ENCODE data around the gene SELL.
"Not testable (repeated sequence)": the region's sequence is repeated elsewhere in the genome, so short reads cannot be mapped to it uniquely, and the experiment has no call there.

Gene SELL

GRCh38 chr1:169701261-169702005, 10.0 kb downstream of the SELL start:
- Histone ChIP-seq H3K4me3 (ENCODE audit: low read length) (no peak overlapping the region), H3K36me3 (ENCODE audit: control insufficient read depth, insufficient read depth, low read length, severe bottlenecking) (no peaks in the 10 kb centered on the region), H3K4me1 (ENCODE audit: control insufficient read depth, insufficient read depth, low read length) (no peaks in the 10 kb centered on the region), H3K9ac (ENCODE audit: low read length) (no peak overlapping the region), H3K27me3 (replicated peaks; ENCODE audit: control insufficient read depth, insufficient read depth, low read length) (peaks cover 7% of the 10 kb centered on the region), H3K9me3 (ENCODE audit: control insufficient read depth, low read length) (no peaks in the 10 kb centered on the region)
- no peak for DNase-seq (ENCODE audit: low read depth)

GRCh38 chr1:169699707-169700106, 11.7 kb downstream of the SELL start:
- no peaks in the 10 kb centered on the region for H3K9me3 ChIP-seq (ENCODE audit: control insufficient read depth, low read length)
- H3K4me1 ChIP-seq (ENCODE audit: control insufficient read depth, insufficient read depth, low read length), result no peaks in the 10 kb centered on the region
- H3K4me3 ChIP-seq (ENCODE audit: low read length), result no peak overlapping the region
- no peak for DNase-seq (ENCODE audit: low read depth)
- peaks cover 14% of the 10 kb centered on the region for H3K27me3 ChIP-seq (replicated peaks; ENCODE audit: control insufficient read depth, insufficient read depth, low read length)
- H3K9ac ChIP-seq (ENCODE audit: low read length), result no peak overlapping the region
- no peaks in the 10 kb centered on the region for H3K36me3 ChIP-seq (ENCODE audit: control insufficient read depth, insufficient read depth, low read length, severe bottlenecking)

GRCh38 chr1:169698976-169699375, 12.4 kb downstream of the SELL start:
- Histone ChIP-seq H3K27me3 (replicated peaks; ENCODE audit: control insufficient read depth, insufficient read depth, low read length) (peaks cover 14% of the 10 kb centered on the region), H3K9ac (ENCODE audit: low read length) (no peak overlapping the region), H3K9me3 (ENCODE audit: control insufficient read depth, low read length) (no peaks in the 10 kb centered on the region), H3K36me3 (ENCODE audit: control insufficient read depth, insufficient read depth, low read length, severe bottlenecking) (no peaks in the 10 kb centered on the region), H3K4me3 (ENCODE audit: low read length) (no peak overlapping the region), H3K4me1 (ENCODE audit: control insufficient read depth, insufficient read depth, low read length) (no peaks in the 10 kb centered on the region)
- DNase-seq (ENCODE audit: low read depth), result no peak

- Histone ChIP-seq H3K4me3 (ENCODE audit: low read length) (no peak overlapping the region), H3K9me3 (ENCODE audit: control insufficient read depth, low read length) (no peaks in the 10 kb centered on the region), H3K4me1 (ENCODE audit: control insufficient read depth, insufficient read depth, low read length) (no peaks in the 10 kb centered on the region), H3K9ac (ENCODE audit: low read length) (no peak overlapping the region), H3K36me3 (ENCODE audit: control insufficient read depth, insufficient read depth, low read length, severe bottlenecking) (no peaks in the 10 kb centered on the region), H3K27me3 (replicated peaks; ENCODE audit: control insufficient read depth, insufficient read depth, low read length) (peaks cover 11% of the 10 kb centered on the region)
- no peak for DNase-seq (ENCODE audit: low read depth)
These were observed 13.7 kb downstream of the SELL start for GRCh38 chr1:169697755-169698154.

GRCh38 chr1:169696273-169697100, 14.9 kb downstream of the SELL start:
- Histone ChIP-seq H3K9me3 (ENCODE audit: control insufficient read depth, low read length) (no peaks in the 10 kb centered on the region), H3K4me1 (ENCODE audit: control insufficient read depth, insufficient read depth, low read length) (no peaks in the 10 kb centered on the region)

GRCh38 chr1:169694304-169695075, 16.9 kb downstream of the SELL start:
- Histone ChIP-seq H3K9ac (ENCODE audit: low read length) (no peak overlapping the region), H3K36me3 (ENCODE audit: control insufficient read depth, insufficient read depth, low read length, severe bottlenecking) (no peaks in the 10 kb centered on the region), H3K4me1 (ENCODE audit: control insufficient read depth, insufficient read depth, low read length) (no peaks in the 10 kb centered on the region), H3K27me3 (replicated peaks; ENCODE audit: control insufficient read depth, insufficient read depth, low read length) (peaks cover 7% of the 10 kb centered on the region), H3K4me3 (ENCODE audit: low read length) (no peak overlapping the region), H3K9me3 (ENCODE audit: control insufficient read depth, low read length) (no peaks in the 10 kb centered on the region)
- no peak for DNase-seq (ENCODE audit: low read depth)

More at GRCh38 chr1:169696273-169697100, 14.9 kb downstream of the SELL start:
- no peak for DNase-seq (ENCODE audit: low read depth)
- Histone ChIP-seq H3K36me3 (ENCODE audit: control insufficient read depth, insufficient read depth, low read length, severe bottlenecking) (no peaks in the 10 kb centered on the region), H3K4me3 (ENCODE audit: low read length) (no peak overlapping the region), H3K9ac (ENCODE audit: low read length) (no peak overlapping the region), H3K27me3 (replicated peaks; ENCODE audit: control insufficient read depth, insufficient read depth, low read length) (peaks cover 7% of the 10 kb centered on the region)

- H3K9ac ChIP-seq (ENCODE audit: low read length), result no peak overlapping the region
- no peaks in the 10 kb centered on the region for H3K4me1 ChIP-seq (ENCODE audit: control insufficient read depth, insufficient read depth, low read length)
- peaks cover 7% of the 10 kb centered on the region for H3K27me3 ChIP-seq (replicated peaks; ENCODE audit: control insufficient read depth, insufficient read depth, low read length)
- DNase-seq (ENCODE audit: low read depth), result no peak
- H3K36me3 ChIP-seq (ENCODE audit: control insufficient read depth, insufficient read depth, low read length, severe bottlenecking), result no peaks in the 10 kb centered on the region
- H3K4me3 ChIP-seq (ENCODE audit: low read length), result no peak overlapping the region
- no peaks in the 10 kb centered on the region for H3K9me3 ChIP-seq (ENCODE audit: control insufficient read depth, low read length)
These were observed 18.5 kb downstream of the SELL start for GRCh38 chr1:169692756-169693460.

- H3K4me3 ChIP-seq (ENCODE audit: low read length), result no peak overlapping the region
- no peaks in the 10 kb centered on the region for H3K9me3 ChIP-seq (ENCODE audit: control insufficient read depth, low read length)
- H3K4me1 ChIP-seq (ENCODE audit: control insufficient read depth, insufficient read depth, low read length), result no peaks in the 10 kb centered on the region
- H3K9ac ChIP-seq (ENCODE audit: low read length), result no peak overlapping the region
- peaks cover 7% of the 10 kb centered on the region for H3K27me3 ChIP-seq (replicated peaks; ENCODE audit: control insufficient read depth, insufficient read depth, low read length)
- DNase-seq (ENCODE audit: low read depth), result no peak
- H3K36me3 ChIP-seq (ENCODE audit: control insufficient read depth, insufficient read depth, low read length, severe bottlenecking), result no peaks in the 10 kb centered on the region
These were observed 20.9 kb downstream of the SELL start for GRCh38 chr1:169690489-169690888.

- no peaks in the 10 kb centered on the region for H3K4me1 ChIP-seq (ENCODE audit: control insufficient read depth, insufficient read depth, low read length)
- no peak for DNase-seq (ENCODE audit: low read depth)
These were observed 22.0 kb downstream of the SELL start for GRCh38 chr1:169689395-169689794.

GRCh38 chr1:169688377-169688776, 23.0 kb downstream of the SELL start:
- not testable (repeated sequence) for H3K27me3 ChIP-seq (replicated peaks; ENCODE audit: control insufficient read depth, insufficient read depth, low read length); H3K9me3 ChIP-seq (ENCODE audit: control insufficient read depth, low read length); H3K9ac ChIP-seq (ENCODE audit: low read length); H3K36me3 ChIP-seq (ENCODE audit: control insufficient read depth, insufficient read depth, low read length, severe bottlenecking); DNase-seq (ENCODE audit: low read depth); H3K4me1 ChIP-seq (ENCODE audit: control insufficient read depth, insufficient read depth, low read length); H3K4me3 ChIP-seq (ENCODE audit: low read length)

More at GRCh38 chr1:169689395-169689794, 22.0 kb downstream of the SELL start:
- Histone ChIP-seq H3K9ac (ENCODE audit: low read length) (no peak overlapping the region), H3K9me3 (ENCODE audit: control insufficient read depth, low read length) (no peaks in the 10 kb centered on the region), H3K4me3 (ENCODE audit: low read length) (no peak overlapping the region), H3K36me3 (ENCODE audit: control insufficient read depth, insufficient read depth, low read length, severe bottlenecking) (no peaks in the 10 kb centered on the region), H3K27me3 (replicated peaks; ENCODE audit: control insufficient read depth, insufficient read depth, low read length) (no peaks in the 10 kb centered on the region)
